Measurements from ENCODE around the gene ZMIZ1.

DNA sequence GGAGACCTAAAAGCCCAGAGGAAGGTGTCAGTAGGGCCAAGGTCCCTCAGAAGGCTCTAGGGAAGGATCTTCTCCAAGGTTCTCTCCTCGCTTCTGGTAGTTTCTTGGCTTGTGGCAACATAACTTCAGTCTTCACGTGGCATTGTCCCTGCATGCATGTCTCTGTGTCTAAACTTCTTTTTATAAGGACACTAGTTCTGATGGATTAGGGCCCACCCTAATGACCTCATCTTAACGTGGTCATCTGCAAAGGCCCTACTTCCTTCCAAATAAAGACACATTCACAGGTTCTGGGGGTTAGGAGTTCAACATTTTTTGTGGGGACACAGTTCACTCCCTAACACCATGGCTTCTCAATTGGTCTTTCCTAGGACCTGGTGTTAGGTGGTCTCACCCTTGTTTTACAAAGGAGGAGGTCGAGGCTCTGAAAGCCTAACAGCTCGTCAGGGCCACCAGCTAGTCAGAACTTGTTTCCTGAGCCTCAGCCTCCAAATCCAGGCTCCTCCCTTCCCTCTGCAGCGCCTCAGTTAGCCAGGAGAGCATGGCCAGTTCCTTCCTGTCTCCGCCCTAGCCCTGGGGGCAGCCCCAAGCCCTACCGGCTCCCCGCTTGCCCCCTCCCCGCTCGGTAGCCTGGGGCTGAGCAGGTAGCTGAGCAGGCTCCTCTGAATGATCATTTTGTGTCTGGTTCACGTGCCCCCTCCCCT, 168.8 kb downstream of the ZMIZ1 start:
- TF ChIP-seq, protein P1, sequence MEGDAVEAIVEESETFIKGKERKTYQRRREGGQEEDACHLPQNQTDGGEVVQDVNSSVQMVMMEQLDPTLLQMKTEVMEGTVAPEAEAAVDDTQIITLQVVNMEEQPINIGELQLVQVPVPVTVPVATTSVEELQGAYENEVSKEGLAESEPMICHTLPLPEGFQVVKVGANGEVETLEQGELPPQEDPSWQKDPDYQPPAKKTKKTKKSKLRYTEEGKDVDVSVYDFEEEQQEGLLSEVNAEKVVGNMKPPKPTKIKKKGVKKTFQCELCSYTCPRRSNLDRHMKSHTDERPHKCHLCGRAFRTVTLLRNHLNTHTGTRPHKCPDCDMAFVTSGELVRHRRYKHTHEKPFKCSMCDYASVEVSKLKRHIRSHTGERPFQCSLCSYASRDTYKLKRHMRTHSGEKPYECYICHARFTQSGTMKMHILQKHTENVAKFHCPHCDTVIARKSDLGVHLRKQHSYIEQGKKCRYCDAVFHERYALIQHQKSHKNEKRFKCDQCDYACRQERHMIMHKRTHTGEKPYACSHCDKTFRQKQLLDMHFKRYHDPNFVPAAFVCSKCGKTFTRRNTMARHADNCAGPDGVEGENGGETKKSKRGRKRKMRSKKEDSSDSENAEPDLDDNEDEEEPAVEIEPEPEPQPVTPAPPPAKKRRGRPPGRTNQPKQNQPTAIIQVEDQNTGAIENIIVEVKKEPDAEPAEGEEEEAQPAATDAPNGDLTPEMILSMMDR (conservative IDR thresholded peaks at IDR 0.05), result no peak
- TF ChIP-seq ZFX (IDR thresholded peaks at IDR 0.05), result no peak
